Measurements from ENCODE around the gene LGALS1.
A peak's percentile ranks its signal among the peaks of the same experiment; 100 is the strongest.

Gene LGALS1

GRCh38 chr22:37674951-37675929 is at the start of gene LGALS1:
Gene LGALS1, plus strand, starts transcription at chr22:37675636. Its CDS starts 67 bp downstream, at chr22:37675703.
- no peak for DNase-seq (ENCODE audit: low read depth)

- DNase-seq (ENCODE audit: low read depth) = no peak
Observed at GRCh38 chr22:37625737-37626136, 49.7 kb upstream of the LGALS1 start.

- no peak for DNase-seq (ENCODE audit: low read depth)
Observed at GRCh38 chr22:37626144-37626543, 49.3 kb upstream of the LGALS1 start.

- DNase-seq (ENCODE audit: low read depth) = no peak
Observed at GRCh38 chr22:37626556-37627075, 48.8 kb upstream of the LGALS1 start.

GRCh38 chr22:37627121-37627520 is 48.3 kb upstream of the LGALS1 start:
- no peak for DNase-seq (ENCODE audit: low read depth)

GRCh38 chr22:37627545-37627944 is 47.9 kb upstream of the LGALS1 start:
- no peak for DNase-seq (ENCODE audit: low read depth)

GRCh38 chr22:37628830-37629229 is 46.6 kb upstream of the LGALS1 start:
- no peak for DNase-seq (ENCODE audit: low read depth)

GRCh38 chr22:37629928-37630327 is 45.5 kb upstream of the LGALS1 start:
- no peak for DNase-seq (ENCODE audit: low read depth)

GRCh38 chr22:37630839-37631435 is 44.5 kb upstream of the LGALS1 start:
- no peak for DNase-seq (ENCODE audit: low read depth)

- no peak for DNase-seq (ENCODE audit: low read depth)
Observed at GRCh38 chr22:37631448-37632173, 43.8 kb upstream of the LGALS1 start.

GRCh38 chr22:37632174-37633088 is 43.0 kb upstream of the LGALS1 start:
- DNase-seq (ENCODE audit: low read depth) = no peak

- no peak for DNase-seq (ENCODE audit: low read depth)
Observed at GRCh38 chr22:37633089-37633624, 42.3 kb upstream of the LGALS1 start.

- DNase-seq (ENCODE audit: low read depth) = peak; percentile 98
Observed at GRCh38 chr22:37633625-37634416, 41.6 kb upstream of the LGALS1 start.

GRCh38 chr22:37634417-37634924 is 41.0 kb upstream of the LGALS1 start:
- DNase-seq (ENCODE audit: low read depth) = no peak

- DNase-seq (ENCODE audit: low read depth) = no peak
Observed at GRCh38 chr22:37635157-37635556, 40.3 kb upstream of the LGALS1 start.

GRCh38 chr22:37636186-37636948 is 39.1 kb upstream of the LGALS1 start:
- peak; percentile 96 for DNase-seq (ENCODE audit: low read depth)

GRCh38 chr22:37636949-37637273 is 38.5 kb upstream of the LGALS1 start:
- DNase-seq (ENCODE audit: low read depth) = no peak

GRCh38 chr22:37638391-37639069 is 36.9 kb upstream of the LGALS1 start:
- no peak for DNase-seq (ENCODE audit: low read depth)

All from CMK (cell line).